Measurements from ENCODE around the gene ZNF490.
"Not testable (repeated sequence)": the region's sequence is repeated elsewhere in the genome, so short reads cannot be mapped to it uniquely, and the experiment has no call there.

Gene ZNF490
- 7.2 to 10.2 reads per million in 2 experiments for total RNA-seq

DNA sequence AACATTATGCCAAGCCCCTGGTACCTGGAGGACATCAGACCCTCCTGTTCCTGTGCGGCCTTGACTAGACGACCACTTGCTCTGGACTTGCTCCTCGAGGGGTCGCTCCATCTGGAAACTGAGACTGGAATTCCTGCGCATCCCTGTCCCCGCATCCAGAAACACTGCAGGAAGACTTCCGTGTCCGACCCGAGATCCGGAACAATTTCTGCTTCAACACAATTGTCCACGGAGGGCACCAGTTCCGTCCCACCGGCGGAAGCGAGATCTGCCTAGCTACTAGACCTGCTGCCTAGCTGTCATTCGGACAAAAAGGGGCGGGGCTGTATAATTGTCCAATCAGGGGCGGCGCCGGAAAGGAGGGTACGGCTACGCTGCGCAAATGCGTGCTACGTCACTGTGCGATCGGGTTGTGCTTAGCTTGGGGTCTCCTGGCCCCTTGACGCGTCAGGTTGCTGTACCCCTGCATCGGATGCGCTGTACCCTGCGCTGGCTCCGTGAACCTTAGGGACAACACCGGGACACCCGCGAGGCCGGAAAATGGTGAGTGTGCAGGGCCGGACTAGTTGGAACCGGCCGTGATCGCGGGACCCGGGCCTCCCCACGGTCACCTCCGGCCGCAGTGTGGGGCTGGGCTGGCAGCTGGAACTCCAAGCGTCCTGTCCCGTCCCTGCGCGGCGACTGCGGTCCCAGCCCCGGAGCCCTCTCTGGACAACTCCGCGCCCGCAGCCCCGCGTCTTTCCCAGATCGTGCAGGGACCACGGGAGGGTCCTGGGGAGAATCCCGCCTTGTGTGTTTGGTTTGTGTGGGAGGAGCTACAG is at the start of gene ZNF490, which contains the start of gene ZNF791:
ZNF490 (minus strand) TSS at position 274 of the 821 bp plus-strand sequence; CDS start at position 141, 133 bp downstream.
ZNF791 (plus strand) TSS at position 381 of the 821 bp plus-strand sequence; CDS start at position 541, 160 bp downstream.
- DNase-seq (ENCODE audit: low read depth) = peak; percentile 96

DNA sequence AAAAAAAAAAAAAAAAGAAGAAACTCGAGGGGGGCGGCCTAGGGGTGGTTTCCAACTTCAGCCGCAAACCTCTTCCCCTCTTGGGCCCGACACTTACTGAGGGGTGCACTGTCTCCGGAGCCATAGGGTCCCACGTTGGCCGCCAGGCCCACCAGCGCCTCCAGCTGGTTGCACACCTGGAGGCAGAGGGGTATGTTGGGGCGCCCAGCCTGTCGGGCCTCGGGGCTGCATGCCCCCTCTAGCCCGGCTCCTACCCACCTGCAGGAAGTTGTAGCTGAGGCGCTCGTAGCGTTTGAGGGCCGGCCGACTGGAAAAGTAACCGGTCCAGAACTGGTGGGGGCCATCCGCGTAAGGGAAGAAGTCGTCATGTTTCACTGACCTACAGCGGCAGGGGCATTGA is 47.4 kb upstream of the ZNF490 start:
- no peak for DNase-seq (ENCODE audit: low read depth)

DNA sequence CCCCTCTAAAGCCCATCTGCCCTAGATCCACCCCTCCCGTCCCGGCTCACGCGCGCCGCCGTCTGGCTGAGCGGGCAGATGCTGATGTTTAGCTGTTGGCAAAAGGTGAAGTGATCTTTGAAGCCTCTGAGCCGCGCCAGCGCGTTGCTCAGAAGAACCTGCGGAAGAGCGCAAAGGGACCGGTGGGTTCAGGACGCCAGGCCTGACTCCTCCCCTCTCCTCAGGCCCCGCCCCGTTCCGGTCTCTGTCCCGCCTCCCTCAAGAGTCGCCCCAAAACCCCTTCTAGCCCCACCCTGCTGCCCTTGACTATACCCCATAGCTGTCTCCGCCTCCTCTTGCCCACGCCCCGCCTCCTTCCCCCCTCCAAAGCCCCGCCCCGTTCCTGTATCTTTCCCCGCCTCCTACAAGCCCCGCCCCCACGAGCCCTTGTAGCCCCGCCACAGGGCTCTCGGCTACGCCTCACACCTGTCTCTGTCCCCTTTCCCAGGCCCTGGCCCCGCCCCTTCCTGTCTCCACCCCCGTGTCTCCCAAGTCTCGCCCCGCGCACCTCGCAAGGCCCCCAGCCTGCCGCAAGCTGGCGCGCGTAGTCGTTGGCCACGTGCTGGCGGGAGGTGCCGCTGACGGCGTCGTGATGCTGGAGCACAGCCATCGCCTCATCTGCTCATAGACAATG is 46.4 kb upstream of the ZNF490 start:
- DNase-seq (ENCODE audit: low read depth) = no peak

DNA sequence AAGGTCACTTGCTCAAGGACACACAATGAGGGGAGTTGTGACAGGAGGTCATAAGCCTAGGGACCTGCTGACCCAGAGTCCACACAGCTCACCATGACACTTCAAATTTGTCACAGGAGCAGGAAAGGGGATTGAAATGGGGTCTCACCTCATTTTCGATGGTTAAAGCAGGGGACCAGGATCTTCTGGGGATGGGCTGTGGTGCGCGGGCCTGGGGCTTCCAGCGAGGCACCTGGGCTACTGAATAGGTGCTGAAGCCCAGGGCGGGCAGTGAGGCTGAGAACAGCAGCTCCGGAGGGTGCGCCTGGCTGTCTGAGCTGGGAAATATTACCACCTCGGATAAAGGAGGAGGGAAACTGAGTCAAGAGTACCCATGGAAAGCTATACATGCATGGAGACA is 44.9 kb upstream of the ZNF490 start:
- no peak for DNase-seq (ENCODE audit: low read depth)

DNA sequence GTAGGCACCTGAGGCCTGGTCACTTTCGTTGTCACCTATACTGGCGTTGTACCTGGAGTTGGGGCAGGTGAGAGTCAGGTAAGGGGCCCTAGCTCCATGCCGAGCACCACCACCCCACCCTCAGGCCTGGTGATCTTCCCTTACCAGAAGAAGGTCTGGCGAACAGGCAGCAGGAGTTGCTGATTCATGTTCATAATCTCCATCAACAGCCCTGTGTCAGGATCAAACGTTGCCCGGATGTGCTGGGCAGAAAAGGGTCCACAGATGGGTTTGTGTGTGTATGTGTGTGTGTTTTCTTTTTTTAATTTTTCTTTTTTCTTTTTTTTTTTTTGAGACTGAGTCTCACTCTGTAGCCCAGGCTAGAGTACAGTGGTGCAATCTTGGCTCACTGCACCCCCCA is 41.6 kb upstream of the ZNF490 start:
- DNase-seq (ENCODE audit: low read depth) = no peak

DNA sequence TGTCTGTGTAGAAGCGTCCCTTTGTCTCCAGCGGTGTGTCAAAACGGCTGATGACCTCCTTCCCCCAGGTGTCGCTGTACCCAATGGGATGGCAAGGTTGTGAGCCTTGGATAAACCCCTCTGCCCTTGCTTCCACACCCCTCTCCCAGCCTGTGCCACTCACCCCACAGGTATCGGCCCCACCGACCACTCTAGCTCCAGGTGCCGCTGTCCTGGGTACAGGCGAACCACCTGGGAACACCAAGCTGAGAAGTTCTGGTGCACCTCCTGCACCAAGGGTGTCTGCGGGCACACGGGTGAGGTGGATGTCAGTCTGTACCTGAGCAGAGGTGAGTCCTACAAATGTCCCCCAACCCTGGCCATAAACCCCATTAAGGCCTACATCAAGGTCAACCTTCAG is 39.3 kb upstream of the ZNF490 start:
- no peak for DNase-seq (ENCODE audit: low read depth)

DNA sequence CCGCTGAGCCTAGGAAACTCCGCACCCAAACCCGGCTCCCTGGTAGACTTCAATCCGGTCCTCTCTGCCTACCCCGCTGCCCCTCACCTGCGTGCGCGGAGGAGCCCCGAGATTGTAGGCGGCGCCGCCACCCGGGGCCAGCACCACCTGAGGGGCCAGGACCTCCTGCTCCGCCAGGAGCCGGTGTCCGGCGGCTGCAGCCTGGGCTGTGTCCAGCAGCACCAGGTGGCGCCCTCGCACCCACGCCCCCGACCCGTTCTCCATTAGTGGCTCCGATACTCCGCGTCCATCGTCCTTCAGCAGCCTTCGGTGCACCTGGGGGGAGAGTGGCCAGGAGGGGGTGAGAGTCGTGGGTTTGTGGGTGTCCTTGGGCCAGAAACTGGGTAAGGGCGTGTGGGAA is 37.5 kb upstream of the ZNF490 start:
- DNase-seq (ENCODE audit: low read depth) = no peak

DNA sequence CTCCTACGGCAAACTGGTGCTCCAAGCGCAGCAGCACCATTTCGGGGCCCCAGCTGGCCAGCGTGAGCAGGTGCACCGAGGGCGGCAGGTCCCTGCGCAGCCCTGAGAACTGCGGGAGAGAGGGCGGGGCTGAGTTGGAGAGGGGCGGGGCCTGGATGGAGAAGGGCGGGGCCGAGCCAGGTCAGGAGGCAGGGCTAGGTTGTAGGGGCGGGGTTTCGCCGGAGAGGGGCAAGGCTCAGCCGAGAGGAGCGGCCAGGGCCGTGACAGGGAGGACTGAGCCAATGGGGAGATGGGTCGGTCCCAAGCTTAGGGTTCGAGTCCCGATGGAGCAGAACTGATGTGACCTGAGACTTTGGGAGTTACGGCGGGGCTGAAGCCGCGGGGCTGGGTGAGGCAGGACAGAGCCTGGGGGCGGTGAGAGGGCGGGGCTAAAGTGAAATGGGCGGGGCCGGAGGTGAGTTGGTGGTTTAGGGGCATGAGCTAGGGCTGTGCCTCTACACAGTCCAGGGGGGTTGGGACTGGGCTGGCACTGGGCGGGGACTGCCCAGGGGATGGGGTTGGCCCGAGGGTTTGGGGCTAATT is 37.0 kb upstream of the ZNF490 start:
- no peak for DNase-seq (ENCODE audit: low read depth)

DNA sequence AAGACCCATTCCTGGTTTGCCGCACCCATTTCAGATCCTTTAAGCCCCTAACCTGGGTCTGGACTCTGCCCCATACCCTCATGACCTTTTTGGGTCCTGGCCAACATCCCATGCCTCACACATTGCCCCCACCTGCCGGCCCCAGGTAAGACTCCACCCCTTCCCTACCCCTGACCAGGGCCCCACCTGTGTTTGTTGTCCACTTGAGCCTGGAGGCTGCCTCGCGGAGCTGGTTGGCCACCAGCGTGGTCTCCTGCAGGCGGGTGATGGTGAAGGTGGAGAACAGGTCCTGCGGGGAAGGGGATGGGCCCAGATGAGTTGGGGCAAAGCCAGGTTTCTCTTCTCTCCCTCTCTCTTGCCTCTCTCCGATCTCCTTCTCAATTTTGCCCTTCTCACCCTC is 36.4 kb upstream of the ZNF490 start:
- no peak for DNase-seq (ENCODE audit: low read depth)

DNA sequence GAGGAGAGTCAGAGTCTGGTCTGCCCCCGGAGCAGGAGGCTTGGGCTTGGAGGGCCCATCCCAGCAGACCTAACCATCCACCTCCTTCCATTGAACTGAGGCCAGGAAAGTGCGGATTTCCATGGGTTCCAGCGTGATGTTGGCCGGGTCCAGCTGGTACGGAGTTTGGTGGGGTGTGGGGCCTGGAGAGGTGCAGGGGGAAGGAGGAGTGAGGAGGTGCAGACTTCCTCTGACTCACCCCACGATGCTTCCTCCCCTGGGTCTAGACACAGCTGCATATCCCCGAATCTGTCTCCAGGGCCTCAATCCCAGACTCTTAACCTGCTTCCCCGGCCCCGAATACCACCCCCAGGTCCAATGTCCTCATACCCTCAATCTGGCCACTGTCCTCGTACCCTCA is 35.9 kb upstream of the ZNF490 start:
- DNase-seq (ENCODE audit: low read depth) = no peak

DNA sequence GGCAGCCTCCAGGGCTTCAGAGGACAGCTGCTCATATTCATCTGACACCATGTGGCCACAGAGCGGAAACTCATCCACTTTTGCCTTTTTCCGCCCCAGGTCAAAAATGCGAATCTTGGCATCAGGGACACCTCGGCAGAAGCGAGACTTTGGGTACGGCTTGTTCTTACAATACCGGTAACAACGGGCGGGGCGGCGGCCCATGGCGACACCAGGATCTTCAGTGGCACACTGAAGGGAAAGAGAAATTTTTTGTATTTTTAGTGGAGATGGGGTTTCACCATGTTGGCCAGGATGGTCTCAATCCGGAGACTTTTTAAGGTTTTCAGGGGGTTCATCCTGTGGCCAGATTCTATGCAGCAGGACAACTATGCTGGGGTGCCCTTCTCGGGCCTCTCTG is 33.1 kb upstream of the ZNF490 start:
- not testable (repeated sequence) for DNase-seq (ENCODE audit: low read depth)

DNA sequence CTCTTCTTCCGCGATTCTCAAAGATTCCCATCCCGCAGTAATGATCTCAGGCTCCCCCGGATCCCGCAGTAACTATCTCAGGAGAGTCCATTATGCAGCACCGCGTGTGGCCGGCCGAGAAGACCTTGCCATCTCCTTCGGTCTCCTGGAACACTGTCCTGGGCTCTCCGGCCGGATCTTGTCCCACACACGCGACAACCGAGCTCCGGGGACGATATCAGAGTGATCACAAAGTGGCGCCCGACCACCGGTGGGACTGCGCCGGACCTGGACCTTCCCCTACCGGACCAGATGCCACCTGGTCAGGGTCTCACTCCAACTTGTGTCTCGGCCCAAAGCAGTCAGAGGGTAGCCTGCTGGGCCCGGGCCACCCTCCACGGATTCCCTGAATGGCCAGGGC is 31.9 kb upstream of the ZNF490 start:
- DNase-seq (ENCODE audit: low read depth) = no peak

DNA sequence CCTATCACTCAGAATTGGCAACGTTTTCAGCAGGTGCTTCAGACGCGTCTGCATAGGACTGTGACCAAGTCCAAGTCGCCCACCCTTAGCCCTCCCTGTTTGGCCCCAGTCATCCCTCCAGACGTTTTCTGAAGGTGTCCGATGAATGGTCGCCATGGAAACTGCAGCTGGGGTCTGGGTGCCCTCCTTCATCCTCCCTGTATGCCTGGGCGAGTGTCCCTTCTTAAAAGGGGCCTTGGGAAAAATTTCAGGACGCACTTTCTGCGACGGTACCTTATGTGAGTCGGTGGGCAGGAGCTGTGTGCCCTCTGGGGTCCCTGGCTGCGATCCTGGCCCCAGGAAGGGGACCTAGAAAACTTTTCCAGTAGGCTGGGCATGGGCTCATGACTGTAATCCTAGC is 30.8 kb upstream of the ZNF490 start:
- DNase-seq (ENCODE audit: low read depth) = no peak

DNA sequence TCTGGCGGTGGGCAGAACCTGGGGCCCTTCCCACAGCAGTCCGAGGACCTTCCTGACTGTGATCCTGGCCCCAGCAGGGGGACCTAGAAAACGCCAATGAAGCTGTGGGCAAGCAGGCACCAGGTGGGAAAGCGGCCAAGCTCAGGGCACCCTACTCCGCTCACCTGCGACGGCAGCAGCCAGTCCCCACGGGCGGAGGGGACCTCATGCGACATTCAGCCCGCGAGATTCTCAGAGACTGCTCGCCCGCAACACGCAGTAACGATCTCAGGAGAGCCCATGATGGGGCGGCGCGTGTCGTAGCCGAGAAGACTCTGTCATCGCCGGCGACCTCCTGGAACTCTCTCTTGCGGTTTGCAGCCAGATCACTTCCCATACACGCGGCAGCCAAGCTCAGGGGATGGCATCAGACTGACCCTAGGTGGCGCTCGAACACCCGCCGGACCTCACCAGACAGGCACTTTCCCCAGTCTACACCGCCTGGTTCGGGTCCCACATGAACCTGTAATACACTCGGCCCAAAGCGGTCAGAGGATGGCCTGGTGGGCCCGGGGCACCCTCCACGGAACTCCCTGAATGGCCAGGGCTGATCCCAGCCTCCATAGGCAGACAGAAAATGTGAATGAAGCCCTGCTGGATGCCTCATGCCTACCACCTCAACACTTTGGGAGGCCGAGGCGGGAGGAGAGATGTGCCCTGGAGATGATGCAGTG is 29.4 kb upstream of the ZNF490 start:
- peak; percentile 69 for DNase-seq (ENCODE audit: low read depth)

DNA sequence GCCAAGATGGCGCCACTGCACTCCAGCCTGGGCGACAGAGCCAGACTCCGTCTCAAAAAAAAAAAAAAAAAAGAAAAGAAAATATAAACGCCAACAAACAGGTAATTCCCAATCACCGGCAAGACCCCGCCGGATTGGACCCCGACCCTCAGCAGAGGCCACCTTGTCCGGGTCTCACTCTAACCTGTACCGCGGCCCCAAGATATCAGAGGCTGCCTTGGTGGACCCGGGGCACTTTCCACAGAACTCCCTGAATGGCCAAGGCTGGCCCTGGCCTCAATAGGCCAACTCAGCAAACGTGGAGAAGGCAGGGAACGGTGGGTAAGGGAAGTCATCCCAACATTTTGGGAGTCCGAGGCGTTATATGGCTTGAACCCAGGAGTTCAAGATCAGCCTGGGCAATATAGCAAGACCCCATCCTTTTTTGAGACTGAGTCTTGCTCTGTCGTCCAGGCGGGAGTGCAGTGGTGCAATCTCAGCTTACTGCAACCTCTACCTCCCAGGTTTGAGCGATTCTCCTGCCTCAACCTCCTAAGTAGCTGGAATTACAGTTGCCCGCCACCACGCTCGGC is 28.1 kb upstream of the ZNF490 start:
- no peak for DNase-seq (ENCODE audit: low read depth)

DNA sequence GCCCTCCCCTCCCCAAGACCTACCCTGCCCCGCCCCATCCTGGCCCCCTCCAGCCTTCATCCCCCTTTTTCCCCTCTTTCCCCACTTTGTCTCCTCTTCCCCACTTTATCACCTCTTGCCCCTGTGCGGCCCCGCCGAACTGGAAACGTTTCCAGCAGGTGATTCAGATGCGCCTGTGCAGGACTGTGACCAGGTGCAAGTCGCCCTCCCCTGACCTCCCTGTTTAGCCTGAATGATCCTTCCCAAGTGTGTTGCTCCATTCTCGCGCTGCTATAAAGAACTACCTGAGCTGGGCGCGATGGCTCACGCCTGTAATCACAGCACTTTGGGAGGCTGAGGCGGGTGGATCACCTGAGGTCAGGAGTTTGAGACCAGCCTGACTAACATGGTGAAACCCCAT is 26.0 kb upstream of the ZNF490 start:
- DNase-seq (ENCODE audit: low read depth) = no peak

DNA sequence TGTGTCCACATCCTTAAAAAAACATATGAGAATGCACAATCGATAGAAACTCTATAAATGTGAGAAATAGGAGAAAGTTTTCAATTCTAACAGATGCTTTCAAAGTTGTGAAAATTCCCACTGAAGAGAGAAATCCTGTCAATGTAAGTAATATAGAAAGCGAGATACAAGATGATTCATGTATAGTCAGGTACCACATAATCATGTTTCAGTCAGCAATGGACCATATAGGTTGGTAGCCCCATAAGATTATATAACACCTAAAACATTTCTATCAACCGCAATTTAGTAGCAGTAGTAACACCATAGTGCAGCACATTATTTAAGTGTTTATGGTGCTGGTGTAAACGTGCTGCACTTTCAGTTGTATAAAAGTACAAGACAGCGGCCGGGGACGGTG is 18.6 kb upstream of the ZNF490 start:
- no peak for DNase-seq (ENCODE audit: low read depth)

DNA sequence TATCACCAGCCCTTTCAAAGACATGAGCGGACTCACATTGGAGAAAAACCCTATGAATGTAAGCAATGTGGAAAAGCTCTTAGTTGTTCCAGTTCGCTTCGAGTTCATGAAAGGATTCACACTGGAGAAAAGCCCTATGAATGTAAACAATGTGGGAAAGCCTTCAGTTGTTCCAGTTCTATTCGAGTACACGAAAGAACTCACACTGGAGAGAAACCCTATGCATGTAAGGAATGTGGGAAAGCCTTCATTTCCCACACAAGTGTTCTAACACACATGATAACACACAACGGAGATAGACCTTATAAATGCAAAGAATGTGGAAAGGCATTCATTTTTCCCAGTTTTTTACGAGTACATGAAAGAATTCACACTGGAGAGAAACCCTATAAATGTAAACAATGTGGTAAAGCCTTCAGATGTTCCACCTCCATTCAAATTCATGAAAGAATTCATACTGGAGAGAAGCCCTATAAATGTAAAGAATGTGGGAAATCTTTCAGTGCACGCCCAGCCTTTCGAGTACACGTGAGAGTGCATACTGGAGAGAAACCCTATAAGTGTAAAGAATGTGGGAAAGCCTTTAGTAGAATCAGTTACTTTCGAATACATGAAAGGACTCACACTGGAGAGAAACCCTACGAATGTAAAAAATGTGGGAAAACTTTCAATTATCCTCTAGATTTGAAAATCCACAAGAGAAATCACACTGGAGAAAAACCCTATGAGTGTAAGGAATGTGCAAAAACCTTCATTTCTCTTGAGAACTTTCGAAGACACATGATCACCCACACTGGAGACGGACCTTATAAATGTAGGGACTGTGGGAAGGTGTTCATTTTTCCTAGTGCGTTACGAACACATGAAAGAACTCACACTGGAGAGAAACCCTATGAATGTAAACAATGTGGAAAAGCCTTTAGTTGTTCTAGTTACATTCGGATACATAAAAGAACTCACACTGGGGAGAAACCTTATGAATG is 17.7 kb upstream of the ZNF490 start:
- DNase-seq (ENCODE audit: low read depth) = no peak

DNA sequence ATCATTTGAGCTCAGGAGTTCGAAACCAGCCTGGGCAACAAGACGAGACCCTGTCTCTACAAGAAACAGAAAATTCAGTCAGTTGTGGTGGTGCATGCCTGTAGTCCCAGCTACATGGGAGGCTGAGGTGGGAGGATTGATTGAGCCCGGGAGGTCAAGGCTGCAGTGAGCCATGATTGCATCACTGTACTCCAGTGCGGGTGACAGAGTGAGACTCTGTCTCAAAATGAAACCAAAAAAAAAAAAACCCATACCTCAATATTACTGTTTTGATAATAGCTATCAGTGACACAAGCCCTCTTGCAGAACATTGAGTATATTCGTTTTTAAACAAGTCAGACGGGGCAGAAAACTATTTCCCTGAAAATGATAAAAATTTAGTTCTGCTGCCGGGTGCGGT is 16.3 kb upstream of the ZNF490 start:
- no peak for DNase-seq (ENCODE audit: low read depth)

DNA sequence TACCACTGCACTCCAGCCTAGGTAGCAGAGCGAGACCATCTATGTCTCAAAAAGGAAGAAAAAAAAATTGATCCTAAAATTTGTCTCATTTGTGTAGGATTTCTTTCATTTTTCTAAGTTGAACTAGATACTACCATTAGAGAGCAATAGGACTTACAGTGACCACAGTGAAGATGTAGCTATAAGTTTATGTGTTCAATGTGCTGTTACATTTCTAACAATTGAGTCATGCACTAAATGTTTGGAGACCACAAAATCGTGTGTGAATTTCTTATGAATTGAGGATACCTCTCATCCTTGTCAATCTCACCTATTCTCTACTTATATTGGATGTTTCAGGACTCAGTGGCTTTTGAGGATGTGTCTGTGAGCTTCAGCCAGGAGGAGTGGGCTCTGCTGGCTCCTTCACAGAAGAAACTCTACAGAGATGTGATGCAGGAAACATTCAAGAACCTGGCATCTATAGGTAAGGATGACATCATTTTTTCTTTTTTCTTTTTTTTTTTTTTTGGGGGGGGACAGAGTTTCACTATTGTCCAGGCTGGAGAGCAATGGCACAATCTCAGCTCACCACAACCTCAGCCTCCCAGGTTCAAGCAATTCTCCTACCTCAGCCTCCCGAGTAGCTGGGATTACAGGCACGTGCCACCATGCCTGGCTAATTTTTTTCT is 12.9 kb upstream of the ZNF490 start:
- no peak for DNase-seq (ENCODE audit: low read depth)

All from T follicular helper cell (primary cell).